ENCODE data around the gene ITIH2. TPM values are rescaled to one million over a fixed set of nuclear protein-coding genes. Genes with fewer than 3 reads are reported as not detected.
"Not testable (repeated sequence)": the region's sequence is repeated elsewhere in the genome, so short reads cannot be mapped to it uniquely, and the experiment has no call there.

ITIH2 gene
- total and polyA plus RNA-seq, 3 experiments from 2014 or later, result not detected

GRCh38 chr10:7734821-7735220 lies 31.7 kb downstream of the ITIH2 start:
- Histone ChIP-seq H3K9me3 (ENCODE audit: low read length) (no peaks in the 10 kb centered on the region), H3K4me3 (ENCODE audit: low read length) (no peak overlapping the region), H3K4me1 (ENCODE audit: insufficient read depth, low read length) (no peaks in the 10 kb centered on the region), H3K36me3 (ENCODE audit: insufficient read depth, low read length) (no peaks in the 10 kb centered on the region), H3K27me3 (ENCODE audit: insufficient read depth, low read length, poor library complexity, severe bottlenecking) (no peaks in the 10 kb centered on the region), H3K27ac (ENCODE audit: low read depth, low read length) (no peak overlapping the region)
- DNase-seq, result no peak
- POLR2A ChIA-PET, result no interaction called here
- Mint-ChIP-seq H3K27me3 (peaks cover 7 to 21% of the 10 kb centered on the region in 2 donors), H3K36me3 (peaks cover 0 to 2% (median 0%) of the 10 kb centered on the region in 3 donors), H3K4me1 (no peaks in the 10 kb centered on the region), H3K27ac (no peak overlapping the region), H3K9me3 (no peaks in the 10 kb centered on the region), H3K4me3 (no peak overlapping the region)
- CTCF ChIA-PET, result no interaction called here

DNA sequence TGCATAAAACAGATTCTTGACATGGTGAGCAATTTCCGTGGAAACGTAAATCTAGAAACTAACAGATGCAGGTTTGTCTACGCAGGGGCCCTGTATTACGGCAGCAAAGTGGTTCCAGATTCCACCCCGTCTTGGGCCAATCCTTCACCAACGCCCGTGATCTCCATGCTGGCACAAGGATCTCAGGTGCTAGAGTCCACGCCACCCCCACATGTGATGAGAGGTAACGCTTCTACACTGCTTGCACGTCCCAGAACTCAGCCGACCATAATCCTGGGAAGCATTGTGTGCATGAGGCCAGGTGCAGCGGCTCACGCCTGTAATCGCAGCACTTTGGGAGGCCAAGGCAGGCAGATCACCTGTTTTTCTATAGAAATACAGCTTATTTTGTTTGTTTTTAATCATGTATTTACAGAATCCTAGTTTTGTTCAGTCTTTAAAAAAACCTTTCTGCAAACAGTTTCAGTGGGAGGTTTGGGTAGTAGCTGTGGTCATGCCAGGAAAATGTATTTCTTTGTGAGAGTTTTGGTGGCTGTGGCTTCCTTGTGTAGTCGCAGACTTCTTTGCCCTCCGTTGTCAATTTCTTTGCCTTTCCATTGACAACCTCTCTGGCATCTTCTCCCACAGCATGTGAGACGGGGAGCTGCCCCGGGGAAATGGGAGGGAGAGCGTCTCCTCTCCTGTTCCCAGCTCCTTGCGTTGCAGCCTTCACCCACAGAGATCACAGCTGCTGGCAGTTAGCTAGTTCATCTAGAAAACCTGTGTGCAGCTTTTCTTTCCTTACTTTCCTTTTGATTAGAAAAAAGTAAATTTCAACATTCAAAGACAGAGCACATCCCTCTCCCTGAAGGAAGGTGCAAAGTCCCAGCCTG lies 35.7 kb downstream of the ITIH2 start:
- ChIA-PET CTCF (no interaction called here), POLR2A (no interaction called here)
- H3K4me1 ChIP-seq (ENCODE audit: insufficient read depth, low read length), result no peaks in the 10 kb centered on the region
- no peaks in the 10 kb centered on the region for H3K4me1 Mint-ChIP-seq
- no peak overlapping the region for H3K4me3 ChIP-seq (ENCODE audit: low read length)
- no peaks in the 10 kb centered on the region for H3K9me3 ChIP-seq (ENCODE audit: low read length)
- H3K36me3 ChIP-seq (ENCODE audit: insufficient read depth, low read length), result no peaks in the 10 kb centered on the region
- H3K9me3 Mint-ChIP-seq, result no peaks in the 10 kb centered on the region
- no peaks in the 10 kb centered on the region for H3K27me3 ChIP-seq (ENCODE audit: insufficient read depth, low read length, poor library complexity, severe bottlenecking)
- H3K27me3 Mint-ChIP-seq, result peaks cover 0 to 5% of the 10 kb centered on the region in 2 donors
- H3K36me3 Mint-ChIP-seq, result no peaks in the 10 kb centered on the region
- no peak overlapping the region for H3K4me3 Mint-ChIP-seq
- no peak overlapping the region for H3K27ac ChIP-seq (ENCODE audit: low read depth, low read length)
- H3K27ac Mint-ChIP-seq, result no peak overlapping the region
- DNase-seq, result no peak

GRCh38 chr10:7744307-7744706 lies 41.2 kb downstream of the ITIH2 start:
- H3K4me3 Mint-ChIP-seq, result no peak overlapping the region
- no peaks in the 10 kb centered on the region for H3K27me3 ChIP-seq (ENCODE audit: insufficient read depth, low read length, poor library complexity, severe bottlenecking)
- peaks cover 0 to 5% (median 0%) of the 10 kb centered on the region in 3 donors for H3K36me3 Mint-ChIP-seq
- H3K36me3 ChIP-seq (ENCODE audit: insufficient read depth, low read length), result no peaks in the 10 kb centered on the region
- no peak overlapping the region for H3K27ac Mint-ChIP-seq
- no peak for DNase-seq
- no peak overlapping the region for H3K27ac ChIP-seq (ENCODE audit: low read depth, low read length)
- no peaks in the 10 kb centered on the region for H3K9me3 ChIP-seq (ENCODE audit: low read length)
- H3K9me3 Mint-ChIP-seq, result no peaks in the 10 kb centered on the region
- POLR2A ChIA-PET, result no interaction called here
- H3K27me3 Mint-ChIP-seq, result peaks cover 0 to 2% of the 10 kb centered on the region in 2 donors
- no peaks in the 10 kb centered on the region for H3K4me1 ChIP-seq (ENCODE audit: insufficient read depth, low read length)
- CTCF ChIA-PET, result no interaction called here
- H3K4me1 Mint-ChIP-seq, result no peaks in the 10 kb centered on the region
- no peak overlapping the region for H3K4me3 ChIP-seq (ENCODE audit: low read length)

- H3K27ac ChIP-seq (ENCODE audit: low read depth, low read length); H3K9me3 ChIP-seq (ENCODE audit: low read length); H3K27ac Mint-ChIP-seq; H3K4me3 Mint-ChIP-seq; H3K4me3 ChIP-seq (ENCODE audit: low read length); H3K27me3 Mint-ChIP-seq; H3K4me1 Mint-ChIP-seq; DNase-seq; H3K4me1 ChIP-seq (ENCODE audit: insufficient read depth, low read length); H3K9me3 Mint-ChIP-seq; POLR2A ChIA-PET; H3K27me3 ChIP-seq (ENCODE audit: insufficient read depth, low read length, poor library complexity, severe bottlenecking): not testable (repeated sequence)
- peaks cover 15% of the 10 kb centered on the region for H3K36me3 ChIP-seq (ENCODE audit: insufficient read depth, low read length)
- CTCF ChIA-PET, result interaction anchor here (1.3 kb wide), 1 partner anchor 223 kb away, joined by 3 read pairs; no protein-coding TSS in a partner anchor
- H3K36me3 Mint-ChIP-seq, result peaks cover 3 to 40% (median 17%) of the 10 kb centered on the region in 3 donors
These were observed 45.5 kb downstream of the ITIH2 start for GRCh38 chr10:7748637-7749036.

GRCh38 chr10:7750222-7750621 lies 47.1 kb downstream of the ITIH2 start:
- DNase-seq, result no peak
- Mint-ChIP-seq H3K9me3 (no peaks in the 10 kb centered on the region), H3K27ac (peak overlapping the region in 1 of 8 donors; percentile 78), H3K27me3 (no peaks in the 10 kb centered on the region), H3K4me3 (no peak overlapping the region), H3K36me3 (peaks cover 6 to 50% (median 27%) of the 10 kb centered on the region in 3 donors), H3K4me1 (no peaks in the 10 kb centered on the region)
- Histone ChIP-seq H3K4me1 (ENCODE audit: insufficient read depth, low read length) (no peaks in the 10 kb centered on the region), H3K27me3 (ENCODE audit: insufficient read depth, low read length, poor library complexity, severe bottlenecking) (no peaks in the 10 kb centered on the region), H3K27ac (ENCODE audit: low read depth, low read length) (no peak overlapping the region), H3K4me3 (ENCODE audit: low read length) (no peak overlapping the region), H3K9me3 (ENCODE audit: low read length) (no peaks in the 10 kb centered on the region), H3K36me3 (ENCODE audit: insufficient read depth, low read length) (peaks cover 15% of the 10 kb centered on the region)
- ChIA-PET CTCF (no interaction called here), POLR2A (no interaction called here)

GRCh38 chr10:7752251-7752650 lies 49.1 kb downstream of the ITIH2 start:
- H3K36me3 ChIP-seq (ENCODE audit: insufficient read depth, low read length), result peaks cover 19% of the 10 kb centered on the region
- H3K4me3 Mint-ChIP-seq, result no peak overlapping the region
- peaks cover 14 to 68% (median 33%) of the 10 kb centered on the region in 3 donors for H3K36me3 Mint-ChIP-seq
- no peak for DNase-seq
- ChIA-PET POLR2A (interaction anchor here (0.6 kb wide), 1 partner anchor 342 kb away, joined by 3 read pairs; the partner anchor contains the start of gene SFMBT2), CTCF (no interaction called here)
- no peak overlapping the region for H3K27ac ChIP-seq (ENCODE audit: low read depth, low read length)
- H3K27me3 Mint-ChIP-seq, result no peaks in the 10 kb centered on the region
- no peaks in the 10 kb centered on the region for H3K4me1 ChIP-seq (ENCODE audit: insufficient read depth, low read length)
- H3K9me3 Mint-ChIP-seq, result no peaks in the 10 kb centered on the region
- H3K9me3 ChIP-seq (ENCODE audit: low read length), result no peaks in the 10 kb centered on the region
- no peak overlapping the region for H3K4me3 ChIP-seq (ENCODE audit: low read length)
- no peak overlapping the region for H3K27ac Mint-ChIP-seq
- no peaks in the 10 kb centered on the region for H3K27me3 ChIP-seq (ENCODE audit: insufficient read depth, low read length, poor library complexity, severe bottlenecking)
- H3K4me1 Mint-ChIP-seq, result no peaks in the 10 kb centered on the region

GRCh38 chr10:7755103-7755502 lies 52.0 kb downstream of the ITIH2 start:
- H3K27ac Mint-ChIP-seq, result peak overlapping the region in 1 of 8 donors; percentile 17

DNA sequence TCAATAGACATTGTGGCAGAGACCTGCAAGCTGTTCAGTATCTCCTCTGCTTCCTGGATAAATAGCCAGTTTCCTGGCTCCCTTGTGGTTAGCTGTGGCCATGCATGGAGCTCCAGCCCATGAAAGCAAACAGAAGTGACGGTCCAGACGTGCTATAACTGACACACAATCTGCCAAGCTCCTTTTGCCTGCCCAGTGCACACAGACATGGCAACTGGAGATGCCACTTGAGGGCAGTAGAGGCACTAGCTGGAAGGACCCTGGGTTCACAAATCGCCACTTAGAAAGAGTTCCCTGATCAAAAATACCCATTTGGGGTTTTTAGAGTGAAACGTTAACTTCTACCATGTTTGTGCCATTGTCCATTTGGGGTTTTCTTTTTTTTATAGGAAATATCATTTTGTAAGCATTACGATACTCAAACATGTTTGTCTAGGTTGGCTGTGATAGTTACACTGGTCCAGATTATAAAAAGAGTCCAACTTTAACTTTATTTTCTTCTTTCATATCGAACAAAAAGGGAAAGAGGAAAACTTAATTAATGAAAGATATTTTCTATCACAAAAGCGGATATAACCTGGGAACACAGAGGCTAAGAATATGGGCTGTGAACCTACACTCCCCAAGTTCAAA lies 53.4 kb downstream of the ITIH2 start:
- H3K27ac ChIP-seq (ENCODE audit: low read depth, low read length), result no peak overlapping the region
- CTCF ChIA-PET, result interaction anchor here (1.1 kb wide), 1 partner anchor 69 kb away, joined by 3 read pairs; no protein-coding TSS in a partner anchor
- peak in 1 of 5 donors; percentile 4 for DNase-seq
- H3K9me3 ChIP-seq (ENCODE audit: low read length), result no peaks in the 10 kb centered on the region
- peaks cover 34% of the 10 kb centered on the region for H3K36me3 ChIP-seq (ENCODE audit: insufficient read depth, low read length)
- Mint-ChIP-seq H3K27ac (no peak overlapping the region), H3K36me3 (peaks cover 22 to 84% (median 41%) of the 10 kb centered on the region in 3 donors), H3K4me1 (no peaks in the 10 kb centered on the region), H3K27me3 (no peaks in the 10 kb centered on the region), H3K9me3 (no peaks in the 10 kb centered on the region), H3K4me3 (no peak overlapping the region)
- POLR2A ChIA-PET, result no interaction called here
- H3K4me1 ChIP-seq (ENCODE audit: insufficient read depth, low read length), result no peaks in the 10 kb centered on the region
- H3K27me3 ChIP-seq (ENCODE audit: insufficient read depth, low read length, poor library complexity, severe bottlenecking), result no peaks in the 10 kb centered on the region
- H3K4me3 ChIP-seq (ENCODE audit: low read length), result no peak overlapping the region

More at GRCh38 chr10:7755103-7755502, 52.0 kb downstream of the ITIH2 start:
- ChIA-PET POLR2A (no interaction called here), CTCF (no interaction called here)
- Histone ChIP-seq H3K9me3 (ENCODE audit: low read length) (no peaks in the 10 kb centered on the region), H3K36me3 (ENCODE audit: insufficient read depth, low read length) (peaks cover 31% of the 10 kb centered on the region), H3K27me3 (ENCODE audit: insufficient read depth, low read length, poor library complexity, severe bottlenecking) (no peaks in the 10 kb centered on the region), H3K4me1 (ENCODE audit: insufficient read depth, low read length) (no peaks in the 10 kb centered on the region), H3K27ac (ENCODE audit: low read depth, low read length) (no peak overlapping the region), H3K4me3 (ENCODE audit: low read length) (no peak overlapping the region)
- Mint-ChIP-seq H3K4me3 (no peak overlapping the region), H3K27me3 (no peaks in the 10 kb centered on the region), H3K9me3 (no peaks in the 10 kb centered on the region), H3K4me1 (no peaks in the 10 kb centered on the region), H3K36me3 (peaks cover 22 to 82% (median 39%) of the 10 kb centered on the region in 3 donors)
- DNase-seq, result no peak
